HuH-7.5 (cell line): ENCODE results near the gene RPN1.

Source experiments
- DNase-seq: peaks from one replicate; pipeline ENCODE4 v3.0.0; 2011; ENCODE audit warnings: low spot score

Gene RPN1

GRCh38 chr3:128648940-128649663, 1.5 kb downstream of the RPN1 start:
- DNase-seq, result no peak

GRCh38 chr3:128648402-128648801, 2.2 kb downstream of the RPN1 start:
- DNase-seq, result no peak

GRCh38 chr3:128647307-128647706, 3.3 kb downstream of the RPN1 start:
- DNase-seq, result no peak

GRCh38 chr3:128634075-128634611, 16.5 kb downstream of the RPN1 start:
- DNase-seq, result no peak

GRCh38 chr3:128632301-128632700, 18.3 kb downstream of the RPN1 start:
- DNase-seq, result no peak

GRCh38 chr3:128629936-128630335, 20.7 kb downstream of the RPN1 start:
- DNase-seq, result no peak

GRCh38 chr3:128625409-128625945, 25.1 kb downstream of the RPN1 start:
- no peak for DNase-seq

GRCh38 chr3:128624526-128625138, 26.0 kb downstream of the RPN1 start:
- DNase-seq, result no peak

GRCh38 chr3:128623762-128624176, 26.8 kb downstream of the RPN1 start:
- DNase-seq, result no peak

- DNase-seq, result no peak
Measured at GRCh38 chr3:128621931-128622330, 28.7 kb downstream of the RPN1 start.

GRCh38 chr3:128621234-128621633, 29.4 kb downstream of the RPN1 start:
- no peak for DNase-seq

- no peak for DNase-seq
Measured at GRCh38 chr3:128620268-128620691, 30.3 kb downstream of the RPN1 start.

GRCh38 chr3:128619146-128619890, 31.3 kb downstream of the RPN1 start:
- no peak for DNase-seq

GRCh38 chr3:128618398-128618726, 32.3 kb downstream of the RPN1 start:
- DNase-seq, result no peak

- peak; percentile 93 for DNase-seq
Measured at GRCh38 chr3:128617557-128618397, 32.8 kb downstream of the RPN1 start.

GRCh38 chr3:128617270-128617556, 33.4 kb downstream of the RPN1 start:
- DNase-seq, result no peak

GRCh38 chr3:128616516-128617269, 33.9 kb downstream of the RPN1 start:
- no peak for DNase-seq

- DNase-seq, result no peak
Measured at GRCh38 chr3:128614076-128614475, 36.5 kb downstream of the RPN1 start.

- DNase-seq, result peak; percentile 55
Measured at GRCh38 chr3:128613083-128613829, 37.4 kb downstream of the RPN1 start.

GRCh38 chr3:128610451-128611070, 40.1 kb downstream of the RPN1 start:
- no peak for DNase-seq
